SK-N-SH (cell line): ENCODE results near the gene GUCA1C. TPM values are rescaled to one million over a fixed set of nuclear protein-coding genes. Genes with fewer than 3 reads are reported as not detected.

Experiments
- CTCF ChIA-PET: fragments of 300-600, 350-600 bp; formaldehyde crosslinking; extraction: SDS; loops from one replicate; lab custom pipeline; 2021; lab: Yijun Ruan, JAX
- POLR2A ChIA-PET: fragments of 350-600 bp; sonication (Branson Sonifier 250); formaldehyde crosslinking; extraction: SDS; loops from one replicate; lab custom pipeline; 2020; ENCODE audit warnings: antibody characterized with exemption, inconsistent platforms; lab: Yijun Ruan, JAX
- DNase-seq: peaks from one replicate; pipeline ENCODE4 v3.0.0; 2012
- H2AFZ ChIP-seq: fragments of 200-600 bp; sonication (generic); 2 replicates; pipeline ENCODE4 v1.8.1; 2016; ENCODE audit warnings: antibody characterized with exemption, mild to moderate bottlenecking, low read depth
- H3F3A ChIP-seq: fragments of 200-600 bp; sonication (generic); replicated peaks from 2 replicates; pipeline ENCODE3; 2016; ENCODE audit warnings: antibody characterized with exemption, mild to moderate bottlenecking; ENCODE audit not compliant: insufficient read depth
- H3K27ac ChIP-seq, 2 experiments: fragments of 200-500 bp in 1 of 2; fragments of 200-600 bp in 1 of 2; sonication (Bioruptor generic) in 1 of 2; sonication (generic), shearing (Covaris generic) in 1 of 2; 2 replicates each; pipeline versions ENCODE4 v1.5.1 to v1.6.1; 2014 to 2016; ENCODE audit warnings: low read depth in 2 of 2, inconsistent platforms in 1 of 2, low read length in 1 of 2, mild to moderate bottlenecking in 1 of 2, mixed read lengths in 1 of 2
- H3K27me3 ChIP-seq: fragments of 200-600 bp; sonication (generic), shearing (Covaris generic); 2 replicates; pipeline ENCODE4 v1.6.1; 2016; ENCODE audit warnings: mixed run types; ENCODE audit not compliant: insufficient read depth
- H3K36me3 ChIP-seq, 2 experiments: fragments of 200-500 bp in 1 of 2; fragments of 200-600 bp in 1 of 2; sonication (Bioruptor generic) in 1 of 2; sonication (generic) in 1 of 2; replicated peaks in 1 of 2; 2 replicates each; pipeline versions ENCODE3 to v1.5.1; 2014 to 2016; ENCODE audit warnings: low read length in 1 of 2, mild to moderate bottlenecking in 1 of 2; ENCODE audit not compliant: insufficient read depth in 2 of 2, control insufficient read depth in 1 of 2
- H3K4me1 ChIP-seq, 2 experiments: fragments of 200-500 bp in 1 of 2; fragments of 200-600 bp in 1 of 2; sonication (Bioruptor generic) in 1 of 2; sonication (generic), shearing (Covaris generic) in 1 of 2; 2 replicates each; pipeline versions ENCODE4 v1.5.1 to v1.6.1; 2014 to 2016; ENCODE audit warnings: low read depth in 1 of 2, low read length in 1 of 2, mixed run types in 1 of 2; ENCODE audit not compliant: insufficient read depth in 2 of 2, control insufficient read depth in 1 of 2
- H3K4me2 ChIP-seq: fragments of 200-600 bp; sonication (generic), shearing (Covaris generic); 2 replicates; pipeline ENCODE4 v1.6.1; 2017; ENCODE audit warnings: mixed run types
- H3K4me3 ChIP-seq, 2 experiments: fragments of 200-500 bp in 1 of 2; fragments of 200-600 bp in 1 of 2; sonication (Bioruptor generic) in 1 of 2; sonication (generic), shearing (Covaris generic) in 1 of 2; 2 replicates each; pipeline versions ENCODE4 v1.5.1 to v1.8.1; 2014 to 2016; ENCODE audit warnings: low read depth in 2 of 2, inconsistent platforms in 1 of 2, low read length in 1 of 2, mild to moderate bottlenecking in 1 of 2, mixed read lengths in 1 of 2, moderate library complexity in 1 of 2
- H3K79me2 ChIP-seq: fragments of 200-600 bp; sonication (generic); 2 replicates; pipeline ENCODE4 v1.8.1; 2017; ENCODE audit warnings: mild to moderate bottlenecking; ENCODE audit not compliant: insufficient read depth
- H3K9ac ChIP-seq: fragments of 200-600 bp; sonication (generic); 2 replicates; pipeline ENCODE4 v1.6.1; 2017; ENCODE audit warnings: mixed run types
- H3K9me2 ChIP-seq: fragments of 200-600 bp; sonication (generic); 2 replicates; pipeline ENCODE4 v1.6.1; 2017; ENCODE audit warnings: mixed run types
- H3K9me3 ChIP-seq: fragments of 200-600 bp; sonication (generic); 2 replicates; pipeline ENCODE4 v1.6.1; 2017; ENCODE audit warnings: mixed run types, mild to moderate bottlenecking, moderate library complexity
- H4K20me1 ChIP-seq: fragments of 200-600 bp; sonication (generic); 2 replicates; pipeline ENCODE4 v1.6.1; 2017; ENCODE audit warnings: mild to moderate bottlenecking, mixed run types; ENCODE audit not compliant: insufficient read depth
- CHD2 ChIP-seq: fragments of 150-350 bp; IDR thresholded peaks from 2 replicates; pipeline ENCODE4 v1.6.1; 2018; ENCODE audit warnings: low read length; ENCODE audit not compliant: partially characterized antibody
- ELF1 ChIP-seq: IDR thresholded peaks from 2 replicates; pipeline ENCODE4 v1.4.0; 2012
- EP300 ChIP-seq, 2 experiments: IDR thresholded peaks; 2 replicates each; pipeline versions ENCODE4 v1.4.0 to v1.6.1; 2012; ENCODE audit warnings: borderline replicate concordance in 1 of 2, low read depth in 1 of 2, low read length in 1 of 2
- EZH2phosphoT487 ChIP-seq: fragments of 200-600 bp; sonication (generic); IDR thresholded peaks from 2 replicates; pipeline ENCODE4 v1.6.1; 2017; ENCODE audit warnings: low read depth, mixed run types, mild to moderate bottlenecking, antibody characterized with exemption, moderate library complexity, borderline replicate concordance
- FOSL2 ChIP-seq: IDR thresholded peaks from 2 replicates; pipeline ENCODE4 v1.4.0; 2012; ENCODE audit warnings: low read depth, mild to moderate bottlenecking, moderate library complexity, borderline replicate concordance
- JUND ChIP-seq: IDR thresholded peaks from 2 replicates; pipeline ENCODE4 v1.4.0; 2012
- MXI1 ChIP-seq: IDR thresholded peaks from 2 replicates; pipeline ENCODE4 v1.6.1; 2012; ENCODE audit warnings: mild to moderate bottlenecking, low read depth, low read length, improper control_type of control experiment
- NFIC ChIP-seq: IDR thresholded peaks from 2 replicates; pipeline ENCODE4 v1.4.0; 2012; ENCODE audit warnings: borderline replicate concordance
- POLR2AphosphoS5 ChIP-seq: IDR thresholded peaks from 2 replicates; pipeline ENCODE4 v1.6.1; 2012; ENCODE audit warnings: low read depth, low read length
- RAD21 ChIP-seq: IDR thresholded peaks from 2 replicates; pipeline ENCODE4 v1.6.1; 2012; ENCODE audit warnings: mild to moderate bottlenecking, low read length
- REST ChIP-seq: IDR thresholded peaks from 2 replicates; pipeline ENCODE4 v1.6.1; 2012; ENCODE audit warnings: mild to moderate bottlenecking, low read depth, low read length, moderate library complexity
- RXRA ChIP-seq: IDR thresholded peaks from 2 replicates; pipeline ENCODE4 v1.4.0; 2012; ENCODE audit warnings: low read depth, mild to moderate bottlenecking, borderline replicate concordance
- SIN3A ChIP-seq: IDR thresholded peaks from 2 replicates; pipeline ENCODE4 v1.6.1; 2012; ENCODE audit warnings: low read depth, mild to moderate bottlenecking, low read length, moderate library complexity, borderline replicate concordance
- SMC3 ChIP-seq: IDR thresholded peaks from 2 replicates; pipeline ENCODE4 v1.6.1; 2012; ENCODE audit warnings: low read depth, low read length, improper control_type of control experiment
- TCF12 ChIP-seq: IDR thresholded peaks from 2 replicates; pipeline ENCODE4 v1.4.0; 2012
- USF1 ChIP-seq: IDR thresholded peaks from 2 replicates; pipeline ENCODE4 v1.4.0; 2012; ENCODE audit warnings: low read depth, borderline replicate concordance
- YY1 ChIP-seq: IDR thresholded peaks from 2 replicates; pipeline ENCODE4 v1.4.0; 2012; ENCODE audit warnings: low read depth, mild to moderate bottlenecking
- ZBTB33 ChIP-seq: IDR thresholded peaks from 2 replicates; pipeline ENCODE4 v1.4.0; 2012; ENCODE audit warnings: low read depth, borderline replicate concordance
- WGBS: methylation state at CpG from one replicate; pipeline ENCODE4 v1.1.6; 2017; ENCODE audit warnings: low lambda C conversion rate; 5-methylcytosine and 5-hydroxymethylcytosine counted together
- polyA plus RNA-seq, 3 experiments: library from polyadenylated mRNA; depleted of rRNA; stranded (reverse); fragments of >200 nt; gene quantifications; 2 replicates each; pipeline ENCODE4 v1.2.3, GENCODE V29; 2012

Gene GUCA1C
- polyA plus RNA-seq, 1 of the 3 experiments (the other 2 are of a cell fraction): not detected

- Histone ChIP-seq H3K27me3 (no peaks in the 10 kb centered on the region), H3K9me3 (no peaks in the 10 kb centered on the region), H3K4me2 (peak overlapping the region; percentile 25; the same call in 1 of the 2 replicates), H3K36me3 (no peaks in the 10 kb centered on the region), H3K9ac (no peak overlapping the region), H2AFZ (peak overlapping the region; percentile 12; the same call in 1 of the 2 replicates), H3K27ac (peak overlapping the region in 1 of 2 experiments; percentile 48; a peak in 1 of 4 replicates), H3K4me1 (0 out of 4 replicates have a peak, but pooled peaks cover 0 to 4% of the 10 kb centered on the region in 2 experiments), H4K20me1 (no peaks in the 10 kb centered on the region), H3K79me2 (no peaks in the 10 kb centered on the region), H3K4me3 (no peak overlapping the region), H3K9me2 (no peaks in the 10 kb centered on the region), H3F3A (peaks cover 3% of the 10 kb centered on the region)
- ChIA-PET CTCF (no interaction called here), POLR2A (no interaction called here)
- WGBS: 77% methylated on average over 6 of the region's 6 CpGs
- DNase-seq: no peak
- TF ChIP-seq ELF1 (peak; percentile 13; the same call in 1 of the 2 replicates), SIN3A (no peak)
Observed at GRCh38 chr3:108863799-108864135, 89.9 kb downstream of the GUCA1C start.

GRCh38 chr3:108862865-108863798 lies 90.5 kb downstream of the GUCA1C start:
- Histone ChIP-seq H3K9me3 (no peaks in the 10 kb centered on the region), H3K9me2 (no peaks in the 10 kb centered on the region), H4K20me1 (no peaks in the 10 kb centered on the region), H3K4me2 (peak overlapping the region; percentile 25; the same call in 1 of the 2 replicates), H3K36me3 (no peaks in the 10 kb centered on the region), H2AFZ (peak overlapping the region; percentile 12; the same call in 1 of the 2 replicates), H3K27me3 (no peaks in the 10 kb centered on the region), H3K4me1 (0 out of 4 replicates have a peak, but pooled peaks cover 0 to 4% of the 10 kb centered on the region in 2 experiments), H3K79me2 (no peaks in the 10 kb centered on the region)
- ChIA-PET POLR2A (no interaction called here), CTCF (no interaction called here)
- DNase-seq: no peak
- 0 out of 2 replicates have a peak, but pooled peaks have one; percentile 35 for TF ChIP-seq RXRA
- TF ChIP-seq ZBTB33: no peak
- TF ChIP-seq SMC3: no peak
- TF ChIP-seq TCF12: peak; percentile 32; the same call in 1 of the 2 replicates
- TF ChIP-seq POLR2AphosphoS5: no peak
- TF ChIP-seq RAD21: no peak
- TF ChIP-seq EP300 (IDR thresholded peaks at IDR 0.05; ENCODE audit: borderline replicate concordance in 1 of 2, low read depth in 1 of 2, low read length in 1 of 2): peak in 1 of 2 experiments; percentile 39; a peak in 1 of 4 replicates
- no peak for TF ChIP-seq REST
- peak; percentile 59 for TF ChIP-seq JUND
- TF ChIP-seq MXI1: no peak
- TF ChIP-seq FOSL2: peak; percentile 73
- TF ChIP-seq EZH2phosphoT487: no peak
- TF ChIP-seq USF1: peak; percentile 66; the same call in 1 of the 2 replicates
- TF ChIP-seq NFIC: no peak
- TF ChIP-seq CHD2: no peak
- TF ChIP-seq YY1: no peak
- TF ChIP-seq, all 33 proteins: peak for 6
- H3K9ac ChIP-seq: no peak overlapping the region
- H3K4me3 ChIP-seq: no peak overlapping the region
- peak overlapping the region in 1 of 2 experiments; percentile 48; a peak in 2 of 4 replicates for H3K27ac ChIP-seq
- 64% methylated on average over 7 of the region's 7 CpGs for WGBS
- peaks cover 3% of the 10 kb centered on the region for H3F3A ChIP-seq
